Mucosa of gallbladder (tissue), 1 donor: ENCODE measurements around the gene ESYT2. TPM values are rescaled to one million over a fixed set of nuclear protein-coding genes. Genes with fewer than 3 reads are reported as not detected.

Source experiments
- DNase-seq: peaks from one replicate; pipeline ENCODE4 v3.0.0-alpha.2; 2020; ENCODE audit warnings: low spot score
- total RNA-seq: library from RNA; stranded (reverse); gene quantifications from one replicate; pipeline ENCODE4 v1.2.1, GENCODE V29; 2021
- donor health status: DM: no; HTN: no; CAD: no.

ESYT2 gene
- total RNA-seq, 1 donor from 2014 or later = 62.6 TPM

- no peak for DNase-seq
Observed at GRCh38 chr7:158772916-158773315, 56.4 kb downstream of the ESYT2 start.

GRCh38 chr7:158771213-158771834 is 58.0 kb downstream of the ESYT2 start:
- no peak for DNase-seq

GRCh38 chr7:158767707-158768106 is 61.6 kb downstream of the ESYT2 start:
- no peak for DNase-seq

GRCh38 chr7:158766570-158767281 is 62.6 kb downstream of the ESYT2 start:
- DNase-seq = no peak

GRCh38 chr7:158765020-158765419 is 64.3 kb downstream of the ESYT2 start:
- no peak for DNase-seq

- no peak for DNase-seq
Observed at GRCh38 chr7:158763454-158764033, 65.8 kb downstream of the ESYT2 start.

GRCh38 chr7:158761945-158762344 is 67.4 kb downstream of the ESYT2 start:
- no peak for DNase-seq

- DNase-seq = no peak
Observed at GRCh38 chr7:158760936-158761335, 68.4 kb downstream of the ESYT2 start.

- no peak for DNase-seq
Observed at GRCh38 chr7:158760445-158760764, 68.9 kb downstream of the ESYT2 start.

GRCh38 chr7:158759749-158760444 is 69.4 kb downstream of the ESYT2 start:
- DNase-seq = no peak

GRCh38 chr7:158759245-158759614 is 70.1 kb downstream of the ESYT2 start:
- DNase-seq = no peak

- DNase-seq = no peak
Observed at GRCh38 chr7:158758586-158759244, 70.6 kb downstream of the ESYT2 start.

GRCh38 chr7:158757404-158757989 is 71.8 kb downstream of the ESYT2 start:
- DNase-seq = no peak

- no peak for DNase-seq
Observed at GRCh38 chr7:158754746-158755444, 74.4 kb downstream of the ESYT2 start.

- DNase-seq = no peak
Observed at GRCh38 chr7:158753900-158754299, 75.4 kb downstream of the ESYT2 start.

GRCh38 chr7:158751751-158752150 is 77.6 kb downstream of the ESYT2 start:
- DNase-seq = no peak

GRCh38 chr7:158751199-158751598 is 78.1 kb downstream of the ESYT2 start:
- DNase-seq = no peak

GRCh38 chr7:158750702-158751101 is 78.6 kb downstream of the ESYT2 start:
- no peak for DNase-seq

GRCh38 chr7:158749396-158749795 is 79.9 kb downstream of the ESYT2 start:
- DNase-seq = no peak

- DNase-seq = no peak
Observed at GRCh38 chr7:158748335-158748734, 81.0 kb downstream of the ESYT2 start.

GRCh38 chr7:158747408-158747807 is 81.9 kb downstream of the ESYT2 start:
- no peak for DNase-seq
